GM12878 (cell line): Measurements from ENCODE around the gene VARS2. TPM values are rescaled to one million over a fixed set of nuclear protein-coding genes. Genes with fewer than 3 reads are reported as not detected.

ENCODE experiments used
- ATAC-seq: fragments of 200-7000 bp; cut with Tn5 transposase; 3 replicates; pipeline ENCODE4 v1.9.1; 2020; ENCODE audit warnings: mild to moderate bottlenecking, moderate library complexity
- BruUV-seq: library from RNA; stranded (reverse); fragments of 400-500 nt; replicated peaks from 2 replicates; lab custom pipeline; 2021; lab: Mats Ljungman, UMichigan
- CTCF ChIA-PET: fragments of 300-600 bp; sonication (Branson Sonifier 250); formaldehyde crosslinking; extraction: SDS; loops from one replicate; lab custom pipeline; 2021; ENCODE audit warnings: inconsistent platforms; lab: Yijun Ruan, JAX
- POLR2A ChIA-PET: fragments of 350-600 bp; formaldehyde crosslinking; extraction: SDS; loops from one replicate; lab custom pipeline; 2021; ENCODE audit warnings: inconsistent platforms; lab: Charles Lee
- RAD21 ChIA-PET: fragments of 300-600 bp; sonication (Branson Sonifier 250); formaldehyde crosslinking; loops from one replicate; lab custom pipeline; 2023; ENCODE audit warnings: antibody characterized with exemption; ENCODE audit not compliant: unreplicated experiment; lab: Charles Lee
- SMC1A ChIA-PET: fragments of 300-600 bp; sonication (Branson Sonifier 250); formaldehyde crosslinking; loops from one replicate; lab custom pipeline; 2023; ENCODE audit not compliant: unreplicated experiment, uncharacterized antibody; lab: Charles Lee
- DNase-seq: peaks from one replicate; pipeline ENCODE4 v3.0.0-alpha.2; 2011; ENCODE audit warnings: low read depth, low spot score
- FAIRE-seq: peaks from 3 replicates; lab custom pipeline; 2011; peaks lifted over from hg19 to GRCh38; lab: Jason Lieb, UNC
- H2AFZ ChIP-seq: 2 replicates; pipeline ENCODE4 v1.6.0; 2011; ENCODE audit warnings: low read depth, low read length, control low read depth; ENCODE audit not compliant: control insufficient read depth
- H3K27ac ChIP-seq: 2 replicates; pipeline ENCODE4 v1.5.1; 2011; ENCODE audit warnings: control low read depth; ENCODE audit not compliant: control insufficient read depth, insufficient read depth
- H3K27me3 ChIP-seq, 2 experiments: replicated peaks in 1 of 2; 2 replicates each; pipeline versions ENCODE4 v1.6.0 to v1.6.1; 2011; ENCODE audit warnings: low read length in 1 of 2; ENCODE audit not compliant: control insufficient read depth in 2 of 2, insufficient read depth in 2 of 2
- H3K36me3 ChIP-seq, 2 experiments: 2 replicates each; pipeline ENCODE4 v1.5.1; 2011; ENCODE audit warnings: low read length in 1 of 2; ENCODE audit not compliant: control insufficient read depth in 2 of 2, insufficient read depth in 2 of 2
- H3K4me1 ChIP-seq: 2 replicates; pipeline ENCODE4 v1.6.1; 2011; ENCODE audit warnings: mild to moderate bottlenecking, low read length, moderate library complexity, mixed read lengths; ENCODE audit not compliant: control insufficient read depth, insufficient read depth
- H3K4me2 ChIP-seq: 2 replicates; pipeline ENCODE4 v1.6.0; 2011; ENCODE audit warnings: control low read depth; ENCODE audit not compliant: control insufficient read depth, insufficient read depth
- H3K4me3 ChIP-seq: fragments of 200-600 bp; sonication (generic); 2 replicates; pipeline ENCODE4 v1.5.1; 2016
- H3K79me2 ChIP-seq: 2 replicates; pipeline ENCODE4 v1.6.0; 2011; ENCODE audit warnings: low read length; ENCODE audit not compliant: control insufficient read depth, insufficient read depth
- H3K9ac ChIP-seq: 2 replicates; pipeline ENCODE4 v1.8.0; 2011; ENCODE audit warnings: low read length, control low read depth, mixed read lengths; ENCODE audit not compliant: control insufficient read depth, insufficient read depth
- H3K9me3 ChIP-seq: replicated peaks from 3 replicates; pipeline ENCODE4 v1.5.1; 2011; ENCODE audit warnings: mild to moderate bottlenecking, low read length; ENCODE audit not compliant: control insufficient read depth, insufficient read depth
- H4K20me1 ChIP-seq: 2 replicates; pipeline ENCODE4 v1.6.0; 2011; ENCODE audit not compliant: control insufficient read depth, insufficient read depth
- CEBPB ChIP-seq, 2 experiments: fragments of 150-350 bp in 1 of 2; IDR thresholded peaks; 2 replicates each; pipeline ENCODE4 v1.6.1; 2012 to 2014; ENCODE audit warnings: low read depth in 2 of 2, low read length in 2 of 2, borderline replicate concordance in 1 of 2, inconsistent platforms in 1 of 2
- IKZF2 ChIP-seq, 2 experiments: fragments of 450-650 bp; IDR thresholded peaks; 2 replicates each; pipeline ENCODE4 v1.6.1; 2017; ENCODE audit warnings: mild to moderate bottlenecking in 2 of 2, moderate library complexity in 2 of 2
- MYB ChIP-seq: fragments of 150-350 bp; IDR thresholded peaks from 2 replicates; pipeline ENCODE4 v1.6.1; 2014; ENCODE audit warnings: mild to moderate bottlenecking, low read depth, low read length, borderline replicate concordance
- RELA ChIP-seq: fragments of 450-650 bp; IDR thresholded peaks from 2 replicates; pipeline ENCODE4 v1.8.0; 2014; ENCODE audit warnings: borderline replicate concordance; ENCODE audit not compliant: partially characterized antibody
- SMARCA5 ChIP-seq: fragments of 450-650 bp; IDR thresholded peaks from 2 replicates; pipeline ENCODE4 v1.6.1; 2017; ENCODE audit warnings: mild to moderate bottlenecking
- SMC3 ChIP-seq: IDR thresholded peaks from 2 replicates; pipeline ENCODE4 v1.6.1; 2011; ENCODE audit warnings: low read length, improper control_type of control experiment, borderline replicate concordance
- TARDBP ChIP-seq: IDR thresholded peaks from 2 replicates; pipeline ENCODE4 v1.6.1; 2016; ENCODE audit warnings: borderline replicate concordance
- WGBS: methylation state at CpG from one replicate; pipeline ENCODE4 v1.1.6; 2016; ENCODE audit warnings: low lambda C conversion rate; ENCODE audit not compliant: insufficient replicate concordance, insufficient coverage; ENCODE audit errors: missing lambda C conversion rate; 5-methylcytosine and 5-hydroxymethylcytosine counted together
- in situ Hi-C: fragments of 300-500 bp; cut with MboI; formaldehyde crosslinking; loops from 9 replicates; pipeline ENCODE4 v1.14.3; 2018; ENCODE audit warnings: mixed read lengths
- intact Hi-C: fragments of 100-400 bp; cut with micrococcal nuclease; formaldehyde crosslinking; loops from one replicate; pipeline ENCODE4 v1.14.2; 2022; ENCODE audit not compliant: unreplicated experiment
- polyA plus RNA-seq, 11 experiments: library from polyadenylated mRNA; depleted of rRNA in 4 of 11; unstranded in 6 of 11; stranded (reverse) in 5 of 11; fragments of >200 nt; fragmentation: Nextera tagmentation in 4 of 11; fragmentation: Illumina TruSeq in 1 of 11; extraction: Ambion mirVana in 4 of 11; extraction: Trizol in 1 of 11; gene quantifications; 1 replicate in 1 of 11; 2 replicates in 10 of 11; pipeline versions ENCODE4 v1.2.1 to v1.2.3, GENCODE V29; 2011 to 2016; ENCODE audit warnings: inconsistent platforms in 2 of 11, missing spikeins in 2 of 11, low read depth in 1 of 11
- total RNA-seq, 4 experiments: library from RNA; depleted of rRNA in 3 of 4; stranded (reverse); fragments of >200 nt in 3 of 4; fragmentation: Illumina TruSeq in 1 of 4; extraction: Trizol in 1 of 4; gene quantifications; 2 replicates each; pipeline versions ENCODE4 v1.2.1 to v1.2.3, GENCODE V29; 2013 to 2021
- TF ChIP-seq, protein P1 (sequence below), 3 experiments: IDR thresholded peaks in 2 of 3; conservative IDR thresholded peaks in 1 of 3; 2 replicates each; pipeline ENCODE4 v1.5.1; 2011; ENCODE audit warnings: low read depth in 3 of 3, low read length in 3 of 3, mild to moderate bottlenecking in 3 of 3, control low read depth in 2 of 3, moderate library complexity in 2 of 3, inconsistent platforms in 1 of 3, mixed read lengths in 1 of 3; ENCODE audit not compliant: control insufficient read depth in 2 of 3, insufficient read depth in 1 of 3; ENCODE audit errors: extremely low read depth in 1 of 3

VARS2 gene
- total and polyA plus RNA-seq, 10 of the 15 experiments (the other 5 are each of a cell fraction or from before 2014, with no cell fraction given), result 3.8 to 70.7 (median 49.1) TPM

- Histone ChIP-seq H3K27me3 (no peaks in the 10 kb centered on the region), H3K36me3 (no peaks in the 10 kb centered on the region)
- ChIA-PET CTCF (no interaction called here), SMC1A (interaction anchor here (0.6 kb wide), 1 partner anchor 466 kb away, joined by 3 read pairs; no protein-coding TSS in a partner anchor), RAD21 (no interaction called here)
- no peak for TF ChIP-seq IKZF2 (IDR thresholded peaks at IDR 0.05)
- TF ChIP-seq RELA, result no peak
- TF ChIP-seq CEBPB (IDR thresholded peaks at IDR 0.05; ENCODE audit: borderline replicate concordance in 1 of 2, low read depth in 2 of 2, low read length in 2 of 2), result no peak
- TF ChIP-seq, protein P1, sequence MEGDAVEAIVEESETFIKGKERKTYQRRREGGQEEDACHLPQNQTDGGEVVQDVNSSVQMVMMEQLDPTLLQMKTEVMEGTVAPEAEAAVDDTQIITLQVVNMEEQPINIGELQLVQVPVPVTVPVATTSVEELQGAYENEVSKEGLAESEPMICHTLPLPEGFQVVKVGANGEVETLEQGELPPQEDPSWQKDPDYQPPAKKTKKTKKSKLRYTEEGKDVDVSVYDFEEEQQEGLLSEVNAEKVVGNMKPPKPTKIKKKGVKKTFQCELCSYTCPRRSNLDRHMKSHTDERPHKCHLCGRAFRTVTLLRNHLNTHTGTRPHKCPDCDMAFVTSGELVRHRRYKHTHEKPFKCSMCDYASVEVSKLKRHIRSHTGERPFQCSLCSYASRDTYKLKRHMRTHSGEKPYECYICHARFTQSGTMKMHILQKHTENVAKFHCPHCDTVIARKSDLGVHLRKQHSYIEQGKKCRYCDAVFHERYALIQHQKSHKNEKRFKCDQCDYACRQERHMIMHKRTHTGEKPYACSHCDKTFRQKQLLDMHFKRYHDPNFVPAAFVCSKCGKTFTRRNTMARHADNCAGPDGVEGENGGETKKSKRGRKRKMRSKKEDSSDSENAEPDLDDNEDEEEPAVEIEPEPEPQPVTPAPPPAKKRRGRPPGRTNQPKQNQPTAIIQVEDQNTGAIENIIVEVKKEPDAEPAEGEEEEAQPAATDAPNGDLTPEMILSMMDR (IDR thresholded peaks at IDR 0.05 in 2 of 3, conservative IDR thresholded peaks at IDR 0.05 in 1 of 3; ENCODE audit: control insufficient read depth in 2 of 3, extremely low read depth in 1 of 3, insufficient read depth in 1 of 3, low read depth in 3 of 3, low read length in 3 of 3), result 0 out of 6 replicates have a peak, but pooled peaks of 1 of the 3 experiments have one; percentile 4
- TF ChIP-seq SMC3, result no peak
- no peak for TF ChIP-seq SMARCA5
- no peak for TF ChIP-seq MYB
- no peak for TF ChIP-seq TARDBP
- TF ChIP-seq, all 136 proteins: peak for 1
- BruUV-seq, result no TSS peak
- POLR2A ChIA-PET, result no interaction called here
- Histone ChIP-seq H4K20me1 (no peaks in the 10 kb centered on the region), H3K79me2 (no peaks in the 10 kb centered on the region), H3K4me1 (no peaks in the 10 kb centered on the region), H3K9ac (no peak overlapping the region), H3K27ac (no peak overlapping the region), H2AFZ (no peak overlapping the region), H3K9me3 (no peaks in the 10 kb centered on the region), H3K4me2 (no peak overlapping the region), H3K4me3 (no peak overlapping the region)
- FAIRE-seq, result no peak
- WGBS, result 10% methylated on average over 3 of the region's 3 CpGs
- intact Hi-C loops, result no loop called here
- peak; percentile 31; the same call in 1 of the 3 replicates for ATAC-seq
- DNase-seq, result no peak
- in situ Hi-C loops, result no loop called here
Observed at GRCh38 chr6:30966154-30966553, 52.1 kb downstream of the VARS2 start.
